HG03457 (cell line): Measurements from ENCODE around the gene TNFAIP1.

Experiments
- ATAC-seq: cut with Tn5 transposase; IDR thresholded peaks from one replicate; pipeline ENCODE4 v1.9.1; 2021; ENCODE audit warnings: moderate number of reproducible peaks; ENCODE audit not compliant: unreplicated experiment

TNFAIP1 gene

DNA sequence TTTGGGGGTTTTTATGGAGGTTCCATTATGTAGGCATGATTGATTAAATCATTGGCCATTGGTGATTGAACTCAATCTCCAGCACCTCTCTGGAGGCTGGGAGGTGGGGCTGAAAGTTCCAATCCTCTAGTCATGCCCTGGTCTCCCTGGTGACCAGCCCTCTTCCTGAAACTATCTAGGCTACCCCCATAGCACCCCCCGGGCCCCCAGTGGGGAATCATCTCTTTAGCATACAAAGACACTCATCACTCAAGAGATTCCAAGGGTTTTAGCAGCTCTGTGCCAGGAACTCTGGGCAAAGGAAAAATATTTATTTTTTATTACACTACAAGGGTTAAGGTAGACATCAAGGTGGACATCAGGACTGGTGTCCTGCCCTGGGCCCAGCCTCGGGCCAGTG is 59.9 kb downstream of the TNFAIP1 start:
- no peak for ATAC-seq

DNA sequence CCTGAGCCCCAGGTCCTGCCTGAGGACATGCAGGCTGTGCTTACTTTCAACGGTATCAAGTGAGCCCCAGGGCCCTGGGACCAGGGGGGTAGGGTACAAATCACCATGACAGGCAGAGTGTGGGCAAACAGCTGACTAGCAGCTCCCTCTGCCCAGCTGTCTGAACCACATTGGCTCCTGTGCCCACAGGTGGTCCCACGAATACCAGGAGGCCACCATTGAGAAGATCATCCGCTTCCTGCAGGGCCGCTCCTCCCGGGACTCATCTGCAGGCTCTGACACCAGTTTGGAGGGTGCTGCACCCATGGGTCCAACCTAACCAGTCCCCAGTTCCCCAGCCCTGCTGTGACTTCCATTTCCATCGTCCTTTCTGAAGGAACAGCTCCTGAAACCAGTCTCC is 60.4 kb downstream of the TNFAIP1 start:
- no peak for ATAC-seq
